Neural progenitor cell (in vitro differentiated cells): ENCODE measurements around the gene SLIT1. TPM values are rescaled to one million over a fixed set of nuclear protein-coding genes. Genes with fewer than 3 reads are reported as not detected.

Source experiments
- DNase-seq: peaks from one replicate; pipeline ENCODE4 v3.0.0-alpha.2; 2016; ENCODE audit warnings: low spot score
- H2AFZ ChIP-seq: fragments of 200-600 bp; sonication (generic); replicated peaks from 2 replicates; pipeline ENCODE4 v1.6.1; 2016; ENCODE audit warnings: antibody characterized with exemption
- H3F3A ChIP-seq: fragments of 200-600 bp; sonication (generic); 2 replicates; pipeline ENCODE4 v1.6.1; 2016; ENCODE audit warnings: antibody characterized with exemption, low read depth
- H3K27ac ChIP-seq: fragments of 200-600 bp; sonication (generic); 2 replicates; pipeline ENCODE4 v1.5.1; 2016; ENCODE audit warnings: mild to moderate bottlenecking
- H3K27me3 ChIP-seq: fragments of 200-600 bp; sonication (generic); 2 replicates; pipeline ENCODE4 v1.6.1; 2016; ENCODE audit warnings: mild to moderate bottlenecking, moderate library complexity
- H3K36me3 ChIP-seq: fragments of 200-600 bp; sonication (generic); 2 replicates; pipeline ENCODE4 v1.5.1; 2016
- H3K4me1 ChIP-seq: fragments of 200-600 bp; sonication (generic); 2 replicates; pipeline ENCODE4 v1.6.1; 2016; ENCODE audit warnings: mixed run types
- H3K4me2 ChIP-seq: fragments of 200-600 bp; sonication (generic); 2 replicates; pipeline ENCODE4 v1.6.1; 2016
- H3K4me3 ChIP-seq: fragments of 200-600 bp; sonication (generic); 2 replicates; pipeline ENCODE4 v1.5.1; 2016
- H3K79me2 ChIP-seq: fragments of 200-600 bp; sonication (generic); 2 replicates; pipeline ENCODE4 v1.6.1; 2016; ENCODE audit warnings: low read depth
- H3K9ac ChIP-seq: fragments of 200-600 bp; sonication (generic); 2 replicates; pipeline ENCODE4 v1.6.1; 2016
- H3K9me3 ChIP-seq: fragments of 200-600 bp; sonication (generic); 2 replicates; pipeline ENCODE4 v1.5.1; 2016; ENCODE audit warnings: low read depth
- H4K20me1 ChIP-seq: fragments of 200-600 bp; sonication (generic); 2 replicates; pipeline ENCODE4 v1.6.1; 2016; ENCODE audit warnings: low read depth
- H3K27ac Mint-ChIP-seq: 3 replicates; pipeline ENCODE4 v1.8.0; 2021; ENCODE audit warnings: mixed read lengths
- H3K27me3 Mint-ChIP-seq: 2 replicates; pipeline ENCODE4 v1.8.0; 2022; ENCODE audit warnings: low read depth, mild to moderate bottlenecking, inconsistent platforms, moderate library complexity, mixed read lengths; ENCODE audit not compliant: insufficient read depth
- H3K36me3 Mint-ChIP-seq: 3 replicates; pipeline ENCODE4 v1.8.0; 2021; ENCODE audit warnings: mixed read lengths
- H3K4me1 Mint-ChIP-seq: 3 replicates; pipeline ENCODE4 v1.8.0; 2021; ENCODE audit warnings: mixed read lengths
- H3K4me3 Mint-ChIP-seq: 3 replicates; pipeline ENCODE4 v1.8.0; 2021; ENCODE audit warnings: mild to moderate bottlenecking, moderate library complexity, mixed read lengths
- H3K9me3 Mint-ChIP-seq: 3 replicates; pipeline ENCODE4 v1.8.0; 2020; ENCODE audit warnings: mixed read lengths
- EZH2 ChIP-seq: fragments of 200-600 bp; sonication (generic); IDR thresholded peaks from 2 replicates; pipeline ENCODE4 v1.6.1; 2017; ENCODE audit warnings: antibody characterized with exemption, mild to moderate bottlenecking, moderate library complexity
- EZH2phosphoT487 ChIP-seq: fragments of 200-600 bp; sonication (generic); IDR thresholded peaks from 2 replicates; pipeline ENCODE4 v1.6.1; 2017; ENCODE audit warnings: antibody characterized with exemption
- total RNA-seq: library from RNA; depleted of rRNA; stranded (reverse); fragments of >200 nt; gene quantifications from 2 replicates; pipeline ENCODE4 v1.2.3, GENCODE V29; 2015; ENCODE audit warnings: low replicate concordance
- TF ChIP-seq, protein P1 (sequence below): fragments of 200-600 bp; sonication (generic); IDR thresholded peaks from 2 replicates; pipeline ENCODE4 v1.5.1; 2017; ENCODE audit warnings: antibody characterized with exemption, mild to moderate bottlenecking

Gene SLIT1
- total RNA-seq, 1 donor from 2014 or later, result 0.92 TPM

DNA sequence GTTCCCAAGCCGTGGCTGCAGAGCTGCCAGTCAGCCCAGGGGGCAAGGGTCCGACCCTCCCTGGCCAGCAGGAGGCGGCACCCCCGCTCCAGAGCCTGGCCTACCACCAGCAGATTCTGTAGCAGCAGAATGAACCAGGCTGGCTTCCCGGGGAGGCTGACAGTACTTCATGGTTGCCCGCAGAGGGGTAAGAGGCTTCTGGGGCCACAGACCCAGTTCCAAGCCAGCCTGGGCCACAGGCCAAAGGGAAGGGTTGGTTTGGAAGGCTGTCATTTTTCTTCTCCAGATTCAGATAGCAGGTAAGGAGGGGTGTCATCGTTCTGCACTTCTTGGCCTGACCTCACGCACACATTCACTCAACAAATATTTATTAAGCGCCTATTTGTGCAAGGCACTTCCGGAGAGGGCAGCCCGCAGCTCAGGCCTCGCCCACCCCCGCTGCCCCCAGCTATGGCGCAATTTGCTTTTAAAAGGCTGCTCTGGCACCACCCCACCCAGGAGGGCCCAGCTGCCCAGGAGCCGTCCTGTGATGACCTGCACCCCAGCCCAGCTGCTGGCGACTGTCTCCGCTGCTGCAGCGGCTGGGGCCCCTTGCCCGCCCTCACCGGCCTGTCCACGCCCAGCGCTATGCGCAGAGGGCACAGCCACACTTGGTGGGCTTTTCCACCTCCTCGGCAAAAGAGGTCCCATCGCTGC, 185.1 kb downstream of the SLIT1 start:
- no peaks in the 10 kb centered on the region for H3K36me3 ChIP-seq
- Mint-ChIP-seq H3K27ac (no peak overlapping the region), H3K9me3 (no peaks in the 10 kb centered on the region), H3K36me3 (no peaks in the 10 kb centered on the region), H3K4me3 (no peak overlapping the region), H3K27me3 (peaks cover 2% of the 10 kb centered on the region), H3K4me1 (no peaks in the 10 kb centered on the region)
- TF ChIP-seq, protein P1, sequence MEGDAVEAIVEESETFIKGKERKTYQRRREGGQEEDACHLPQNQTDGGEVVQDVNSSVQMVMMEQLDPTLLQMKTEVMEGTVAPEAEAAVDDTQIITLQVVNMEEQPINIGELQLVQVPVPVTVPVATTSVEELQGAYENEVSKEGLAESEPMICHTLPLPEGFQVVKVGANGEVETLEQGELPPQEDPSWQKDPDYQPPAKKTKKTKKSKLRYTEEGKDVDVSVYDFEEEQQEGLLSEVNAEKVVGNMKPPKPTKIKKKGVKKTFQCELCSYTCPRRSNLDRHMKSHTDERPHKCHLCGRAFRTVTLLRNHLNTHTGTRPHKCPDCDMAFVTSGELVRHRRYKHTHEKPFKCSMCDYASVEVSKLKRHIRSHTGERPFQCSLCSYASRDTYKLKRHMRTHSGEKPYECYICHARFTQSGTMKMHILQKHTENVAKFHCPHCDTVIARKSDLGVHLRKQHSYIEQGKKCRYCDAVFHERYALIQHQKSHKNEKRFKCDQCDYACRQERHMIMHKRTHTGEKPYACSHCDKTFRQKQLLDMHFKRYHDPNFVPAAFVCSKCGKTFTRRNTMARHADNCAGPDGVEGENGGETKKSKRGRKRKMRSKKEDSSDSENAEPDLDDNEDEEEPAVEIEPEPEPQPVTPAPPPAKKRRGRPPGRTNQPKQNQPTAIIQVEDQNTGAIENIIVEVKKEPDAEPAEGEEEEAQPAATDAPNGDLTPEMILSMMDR, result peak; percentile 33
- no peak for TF ChIP-seq EZH2phosphoT487
- no peak overlapping the region for H3K4me3 ChIP-seq
- H3K4me2 ChIP-seq, result no peak overlapping the region
- no peak for DNase-seq
- H4K20me1 ChIP-seq, result no peaks in the 10 kb centered on the region
- no peak overlapping the region for H2AFZ ChIP-seq
- no peaks in the 10 kb centered on the region for H3K79me2 ChIP-seq
- H3K9ac ChIP-seq, result no peak overlapping the region
- no peaks in the 10 kb centered on the region for H3K4me1 ChIP-seq
- H3F3A ChIP-seq, result no peaks in the 10 kb centered on the region
- no peak overlapping the region for H3K27ac ChIP-seq
- no peaks in the 10 kb centered on the region for H3K9me3 ChIP-seq
- H3K27me3 ChIP-seq, result no peaks in the 10 kb centered on the region

DNA sequence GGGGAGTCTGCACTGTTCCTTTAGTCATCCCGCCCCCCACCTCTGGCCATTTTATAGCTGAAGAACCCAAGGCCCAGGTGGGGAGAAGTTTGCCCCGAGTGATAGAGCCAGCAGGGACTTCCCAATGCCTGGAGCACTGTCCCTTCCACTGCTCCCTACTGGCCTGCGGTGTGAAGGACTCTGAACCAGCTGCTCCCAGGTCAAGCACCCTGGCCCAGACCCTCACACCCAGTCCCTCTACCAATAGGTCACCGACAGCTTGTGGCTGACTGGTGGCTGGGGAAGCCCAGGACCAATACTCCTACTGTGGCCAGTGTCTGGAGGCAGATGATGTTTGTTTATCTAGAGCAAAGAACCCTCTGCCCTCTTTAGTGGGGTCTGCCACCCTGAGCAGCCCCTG, 185.8 kb downstream of the SLIT1 start:
- no peak for DNase-seq
- Histone ChIP-seq H4K20me1 (no peaks in the 10 kb centered on the region), H3K9ac (no peak overlapping the region), H3K36me3 (no peaks in the 10 kb centered on the region), H3K4me1 (no peaks in the 10 kb centered on the region), H3K9me3 (no peaks in the 10 kb centered on the region), H2AFZ (no peak overlapping the region), H3K4me2 (no peak overlapping the region), H3K27me3 (no peaks in the 10 kb centered on the region), H3K4me3 (no peak overlapping the region), H3K79me2 (no peaks in the 10 kb centered on the region), H3F3A (no peaks in the 10 kb centered on the region), H3K27ac (no peak overlapping the region)
- TF ChIP-seq EZH2, result no peak
- TF ChIP-seq, protein P1, result no peak
- Mint-ChIP-seq H3K4me1 (peaks cover 2% of the 10 kb centered on the region), H3K27me3 (no peaks in the 10 kb centered on the region), H3K9me3 (no peaks in the 10 kb centered on the region), H3K27ac (no peak overlapping the region), H3K4me3 (no peak overlapping the region), H3K36me3 (no peaks in the 10 kb centered on the region)

DNA sequence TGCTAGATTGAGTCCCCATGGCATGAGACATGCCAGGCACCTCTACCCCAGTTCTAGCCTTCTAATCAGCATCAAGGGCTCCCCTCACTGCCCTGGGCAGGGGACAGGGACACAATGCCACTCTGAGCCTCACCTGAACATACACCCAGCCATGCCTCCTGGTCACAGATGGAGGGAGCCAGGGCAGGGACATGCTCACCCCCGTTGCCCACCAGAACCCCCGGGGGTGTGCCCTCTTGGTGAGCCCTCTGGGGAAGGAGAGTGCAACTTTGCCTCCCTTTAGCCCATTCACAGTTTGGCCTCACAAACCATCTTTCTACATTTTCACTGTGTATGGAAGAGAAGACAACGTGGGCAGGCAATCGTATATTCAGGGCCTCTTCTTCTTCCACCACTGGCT, 186.4 kb downstream of the SLIT1 start:
- Histone ChIP-seq H3K27me3 (no peaks in the 10 kb centered on the region), H3K79me2 (no peaks in the 10 kb centered on the region), H3K9me3 (no peaks in the 10 kb centered on the region), H3K4me1 (no peaks in the 10 kb centered on the region), H3F3A (no peaks in the 10 kb centered on the region), H4K20me1 (no peaks in the 10 kb centered on the region), H3K9ac (no peak overlapping the region), H3K36me3 (no peaks in the 10 kb centered on the region), H3K27ac (no peak overlapping the region), H2AFZ (no peak overlapping the region), H3K4me3 (no peak overlapping the region), H3K4me2 (no peak overlapping the region)
- no peak for TF ChIP-seq EZH2
- no peak for TF ChIP-seq EZH2phosphoT487
- Mint-ChIP-seq H3K27ac (no peak overlapping the region), H3K36me3 (no peaks in the 10 kb centered on the region), H3K27me3 (no peaks in the 10 kb centered on the region), H3K4me3 (no peak overlapping the region), H3K4me1 (peaks cover 2% of the 10 kb centered on the region), H3K9me3 (no peaks in the 10 kb centered on the region)
- DNase-seq, result no peak

DNA sequence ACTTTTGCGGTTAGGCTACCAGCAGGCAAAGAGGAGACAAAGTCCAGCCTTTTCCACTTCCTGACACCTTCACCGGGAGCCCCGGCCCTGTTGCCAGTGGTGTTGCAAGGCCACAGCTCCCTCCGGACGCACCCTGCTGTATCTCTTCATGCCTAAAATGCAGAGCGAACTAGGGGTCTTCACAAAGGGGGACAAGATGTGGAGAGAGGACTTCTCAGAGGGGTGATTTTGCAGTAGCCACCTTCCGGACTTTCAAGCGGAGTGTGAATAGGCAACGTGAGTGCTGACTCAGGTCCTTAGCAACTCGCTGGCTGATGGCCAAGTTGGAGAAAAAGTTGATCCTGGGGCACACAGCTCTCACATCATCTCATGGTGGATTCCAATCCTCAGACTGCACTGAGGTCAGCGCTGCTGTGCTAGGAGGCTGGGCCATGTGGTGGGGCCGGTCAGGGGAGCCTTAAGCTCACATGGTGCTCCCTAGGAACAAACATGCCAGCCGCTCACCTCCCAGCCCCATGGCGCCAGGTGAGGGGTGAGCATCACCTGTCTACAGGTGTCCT, 187.3 kb downstream of the SLIT1 start:
- DNase-seq, result no peak
- Histone ChIP-seq H3K4me2 (no peak overlapping the region), H3K4me1 (no peaks in the 10 kb centered on the region), H3K27ac (no peak overlapping the region), H3F3A (no peaks in the 10 kb centered on the region), H3K9me3 (no peaks in the 10 kb centered on the region), H2AFZ (no peak overlapping the region), H3K79me2 (no peaks in the 10 kb centered on the region), H3K9ac (no peak overlapping the region), H4K20me1 (no peaks in the 10 kb centered on the region), H3K27me3 (no peaks in the 10 kb centered on the region), H3K4me3 (no peak overlapping the region), H3K36me3 (no peaks in the 10 kb centered on the region)
- Mint-ChIP-seq H3K27ac (no peak overlapping the region), H3K4me3 (no peak overlapping the region), H3K36me3 (no peaks in the 10 kb centered on the region), H3K4me1 (peaks cover 2% of the 10 kb centered on the region), H3K9me3 (no peaks in the 10 kb centered on the region), H3K27me3 (no peaks in the 10 kb centered on the region)
- no peak for TF ChIP-seq EZH2phosphoT487
- no peak for TF ChIP-seq EZH2
- TF ChIP-seq, protein P1, result no peak
